Kidney (tissue), 14 donors: Measurements from ENCODE around the gene CTIF. TPM values are rescaled to one million over a fixed set of nuclear protein-coding genes. Genes with fewer than 3 reads are reported as not detected.

Source experiments
- DNase-seq, 5 donors: peaks; one replicate each; pipeline ENCODE4 v3.0.0-alpha.2; 2013 to 2020
- FAIRE-seq: peaks from 2 replicates; lab custom pipeline; 2012; peaks lifted over from hg19 to GRCh38; lab: Jason Lieb, UNC
- H3K27ac ChIP-seq, 2 donors: one replicate each; pipeline ENCODE4 v1.7.0; 2013; ENCODE audit warnings: low read depth in 2 of 2, low read length in 2 of 2, inconsistent platforms in 1 of 2
- H3K27me3 ChIP-seq: one replicate; pipeline ENCODE4 v1.7.1; 2013; ENCODE audit warnings: low read length, inconsistent platforms; ENCODE audit not compliant: control insufficient read depth, insufficient read depth
- H3K36me3 ChIP-seq, 3 donors: one replicate each; pipeline versions ENCODE4 v1.7.0 to v1.7.1; 2013; ENCODE audit warnings: low read length in 3 of 3, control low read depth in 1 of 3, inconsistent platforms in 1 of 3; ENCODE audit not compliant: insufficient read depth in 3 of 3, control insufficient read depth in 2 of 3
- H3K4me1 ChIP-seq, 3 donors: one replicate each; pipeline versions ENCODE4 v1.7.0 to v1.7.1; 2013; ENCODE audit warnings: low read length in 3 of 3, inconsistent platforms in 1 of 3, low read depth in 1 of 3; ENCODE audit not compliant: control insufficient read depth in 2 of 3, insufficient read depth in 2 of 3
- H3K4me3 ChIP-seq, 3 donors: one replicate each; pipeline versions ENCODE4 v1.7.0 to v1.8.1; 2013; ENCODE audit warnings: low read length in 3 of 3, control low read depth in 1 of 3, inconsistent platforms in 1 of 3
- H3K9ac ChIP-seq, 3 donors: one replicate each; pipeline versions ENCODE4 v1.7.0 to v1.7.1; 2013; ENCODE audit warnings: low read length in 3 of 3, control low read depth in 1 of 3, inconsistent platforms in 1 of 3
- H3K9me3 ChIP-seq, 3 donors: one replicate each; pipeline versions ENCODE4 v1.7.0 to v1.7.1; 2013; ENCODE audit warnings: low read length in 3 of 3, control low read depth in 1 of 3, inconsistent platforms in 1 of 3; ENCODE audit not compliant: control insufficient read depth in 2 of 3, insufficient read depth in 1 of 3
- intact Hi-C: fragments of 100-400 bp; cut with DNase I; formaldehyde crosslinking; loops from one replicate; pipeline ENCODE4 v1.11.1; 2022
- polyA plus RNA-seq: library from polyadenylated mRNA; stranded (reverse); fragments of 350-450 nt; fragmentation: Illumina TruSeq; extraction: RNeasy Lipid Tissue Mini Kit (QIAGEN cat#74804); gene quantifications from one replicate; pipeline ENCODE4 v1.2.3, GENCODE V29; 2014; ENCODE audit warnings: low read depth, low replicate concordance; ENCODE audit not compliant: insufficient read depth
- total RNA-seq: library from RNA; stranded (reverse); fragmentation: NEBNext Ultra II Directional; extraction: Animal tissue kit (Norgen Biotek cat#: 25700); gene quantifications from one replicate; pipeline ENCODE4 v1.2.1, GENCODE V29; 2021
- TF ChIP-seq, protein P1 (sequence below): IDR thresholded peaks from 3 replicates; pipeline ENCODE4 v1.5.1; 2012; ENCODE audit warnings: mild to moderate bottlenecking, moderate library complexity, borderline replicate concordance; ENCODE audit not compliant: insufficient read depth; ENCODE audit errors: extremely low read depth
- donor health status: control.
- donor health status: control.
- donor health status: control.
- donor health status: control.
- donor health status: control.
- donor health status: DM: yes; HTN: yes; CAD: no.
- donor health status: Normal renal cell carcinoma (clear cell type).

The CTIF gene
- total and polyA plus RNA-seq, 2 donors from 2014 or later, result 37.3 to 41.9 TPM

DNA sequence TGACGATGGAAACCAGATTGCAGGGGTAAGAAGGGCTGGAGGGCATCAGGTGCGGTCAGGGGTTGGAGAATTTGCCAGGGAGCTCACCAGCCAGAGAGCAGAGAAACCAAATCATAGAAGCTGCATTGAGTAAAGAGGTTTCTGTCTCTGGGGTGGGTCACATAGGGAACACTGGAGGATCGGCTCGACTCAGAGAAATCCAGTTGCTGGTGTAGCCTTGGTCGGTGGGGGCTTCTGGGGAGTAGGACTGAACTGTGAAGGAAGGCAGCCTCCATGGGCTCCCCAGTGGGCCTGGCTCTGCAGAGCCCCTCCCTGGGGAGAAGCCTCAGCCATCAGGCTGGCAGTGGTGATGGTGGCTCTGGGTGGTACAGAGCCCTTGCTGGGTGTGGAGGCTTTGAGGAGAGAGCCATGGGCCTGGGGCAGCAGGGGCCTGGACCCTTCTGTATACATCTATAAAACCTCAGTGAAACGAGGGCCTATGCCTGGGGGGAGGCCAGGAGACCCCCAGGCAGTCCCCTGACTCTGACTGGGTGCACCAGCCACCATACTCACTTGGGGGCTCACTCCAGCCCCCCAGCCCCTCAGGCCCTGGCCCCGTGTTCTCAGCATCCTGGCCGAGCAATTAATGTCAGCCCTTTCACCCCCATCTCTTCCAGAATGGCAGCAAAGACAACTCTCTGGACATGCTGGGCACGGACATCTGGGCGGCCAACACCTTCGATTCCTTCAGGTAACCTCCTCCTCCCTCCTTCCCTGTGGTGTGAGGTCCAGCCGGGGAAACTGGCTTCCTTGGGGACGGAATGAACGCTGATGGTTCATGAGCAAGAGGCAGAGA, 124.5 kb downstream of the CTIF start:
- no peak overlapping the region for H3K27ac ChIP-seq
- H3K27me3 ChIP-seq, result no peaks in the 10 kb centered on the region
- DNase-seq, result no peak
- H3K4me3 ChIP-seq, result no peak overlapping the region
- intact Hi-C loops, result loop anchor here (5.0 kb wide), 1 partner anchor 186 kb away; no protein-coding TSS in a partner anchor
- H3K9ac ChIP-seq, result peak overlapping the region in 1 of 3 donors; percentile 9
- peaks cover 0 to 7% (median 5%) of the 10 kb centered on the region in 3 donors for H3K4me1 ChIP-seq
- H3K9me3 ChIP-seq, result no peaks in the 10 kb centered on the region
- FAIRE-seq, result no peak
- TF ChIP-seq, protein P1, sequence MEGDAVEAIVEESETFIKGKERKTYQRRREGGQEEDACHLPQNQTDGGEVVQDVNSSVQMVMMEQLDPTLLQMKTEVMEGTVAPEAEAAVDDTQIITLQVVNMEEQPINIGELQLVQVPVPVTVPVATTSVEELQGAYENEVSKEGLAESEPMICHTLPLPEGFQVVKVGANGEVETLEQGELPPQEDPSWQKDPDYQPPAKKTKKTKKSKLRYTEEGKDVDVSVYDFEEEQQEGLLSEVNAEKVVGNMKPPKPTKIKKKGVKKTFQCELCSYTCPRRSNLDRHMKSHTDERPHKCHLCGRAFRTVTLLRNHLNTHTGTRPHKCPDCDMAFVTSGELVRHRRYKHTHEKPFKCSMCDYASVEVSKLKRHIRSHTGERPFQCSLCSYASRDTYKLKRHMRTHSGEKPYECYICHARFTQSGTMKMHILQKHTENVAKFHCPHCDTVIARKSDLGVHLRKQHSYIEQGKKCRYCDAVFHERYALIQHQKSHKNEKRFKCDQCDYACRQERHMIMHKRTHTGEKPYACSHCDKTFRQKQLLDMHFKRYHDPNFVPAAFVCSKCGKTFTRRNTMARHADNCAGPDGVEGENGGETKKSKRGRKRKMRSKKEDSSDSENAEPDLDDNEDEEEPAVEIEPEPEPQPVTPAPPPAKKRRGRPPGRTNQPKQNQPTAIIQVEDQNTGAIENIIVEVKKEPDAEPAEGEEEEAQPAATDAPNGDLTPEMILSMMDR, result no peak
- H3K36me3 ChIP-seq, result peaks cover 0 to 2% (median 0%) of the 10 kb centered on the region in 3 donors

- no peaks in the 10 kb centered on the region for H3K27me3 ChIP-seq
- H3K36me3 ChIP-seq, result peaks cover 0 to 2% (median 0%) of the 10 kb centered on the region in 3 donors
- no peak overlapping the region for H3K27ac ChIP-seq
- intact Hi-C loops, result loop anchor here (5.0 kb wide), 1 partner anchor 187 kb away; no protein-coding TSS in a partner anchor
- peaks cover 0 to 7% (median 5%) of the 10 kb centered on the region in 3 donors for H3K4me1 ChIP-seq
- no peaks in the 10 kb centered on the region for H3K9me3 ChIP-seq
- DNase-seq (peak in 4 of 5 donors; percentile 55 to 83 (median 68)), FAIRE-seq (no peak)
- no peak overlapping the region for H3K9ac ChIP-seq
- TF ChIP-seq, protein P1, result peak; percentile 94
- no peak overlapping the region for H3K4me3 ChIP-seq
Observed at GRCh38 chr18:48663931-48664847, 125.4 kb downstream of the CTIF start.

DNA sequence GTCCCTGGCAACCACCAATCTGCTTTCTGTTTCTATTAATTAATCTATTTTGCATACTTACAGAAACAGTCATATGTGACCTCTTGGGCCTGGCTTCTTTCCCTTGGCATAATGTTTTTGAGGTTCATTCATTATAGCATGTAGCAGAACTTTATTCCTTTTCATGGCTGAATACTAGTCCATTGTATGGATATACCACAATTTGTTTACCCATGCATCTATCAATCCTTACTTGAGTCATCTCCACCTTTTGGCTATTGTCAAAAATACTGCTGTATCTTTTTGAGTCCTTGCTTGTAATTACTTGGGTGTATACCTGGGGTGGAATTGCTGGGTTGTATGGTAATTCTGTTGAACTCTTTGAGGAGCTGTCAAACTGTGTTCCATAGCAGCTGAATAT, 126.8 kb downstream of the CTIF start:
- no peak overlapping the region for H3K9ac ChIP-seq
- no peaks in the 10 kb centered on the region for H3K9me3 ChIP-seq
- no peak overlapping the region for H3K27ac ChIP-seq
- FAIRE-seq (no peak), DNase-seq (no peak)
- intact Hi-C loops, result no loop called here
- peaks cover 0 to 7% (median 5%) of the 10 kb centered on the region in 3 donors for H3K4me1 ChIP-seq
- TF ChIP-seq, protein P1, result no peak
- H3K27me3 ChIP-seq, result no peaks in the 10 kb centered on the region
- H3K36me3 ChIP-seq, result peaks cover 0 to 4% (median 2%) of the 10 kb centered on the region in 3 donors
- H3K4me3 ChIP-seq, result no peak overlapping the region
